GM21825 (cell line): Measurements from ENCODE around the gene TFIP11.
"Not testable (repeated sequence)": the region's sequence is repeated elsewhere in the genome, so short reads cannot be mapped to it uniquely, and the experiment has no call there.

Source experiments
- ATAC-seq: cut with Tn5 transposase; IDR thresholded peaks from one replicate; pipeline ENCODE4 v1.9.1; 2021; ENCODE audit warnings: mild to moderate bottlenecking, moderate library complexity; ENCODE audit not compliant: unreplicated experiment

TFIP11 gene

GRCh38 chr22:26542831-26543230 lies 30.6 kb upstream of the TFIP11 start:
- ATAC-seq, result no peak

GRCh38 chr22:26541167-26541819 lies 29.0 kb upstream of the TFIP11 start:
- no peak for ATAC-seq

GRCh38 chr22:26540119-26540518 lies 27.8 kb upstream of the TFIP11 start:
- no peak for ATAC-seq

GRCh38 chr22:26536762-26537134 lies 24.5 kb upstream of the TFIP11 start:
- no peak for ATAC-seq

- no peak for ATAC-seq
Observed at GRCh38 chr22:26536056-26536761, 23.9 kb upstream of the TFIP11 start.

GRCh38 chr22:26535603-26535908 lies 23.3 kb upstream of the TFIP11 start:
- no peak for ATAC-seq

- no peak for ATAC-seq
Observed at GRCh38 chr22:26534874-26535602, 22.8 kb upstream of the TFIP11 start.

GRCh38 chr22:26534171-26534855 lies 22.0 kb upstream of the TFIP11 start:
- no peak for ATAC-seq

GRCh38 chr22:26529345-26529744 lies 17.1 kb upstream of the TFIP11 start:
- no peak for ATAC-seq

- not testable (repeated sequence) for ATAC-seq
Observed at GRCh38 chr22:26528518-26528917, 16.2 kb upstream of the TFIP11 start.

- no peak for ATAC-seq
Observed at GRCh38 chr22:26527574-26528465, 15.5 kb upstream of the TFIP11 start.

- no peak for ATAC-seq
Observed at GRCh38 chr22:26527167-26527566, 14.9 kb upstream of the TFIP11 start.

GRCh38 chr22:26525946-26526564 lies 13.8 kb upstream of the TFIP11 start:
- ATAC-seq, result no peak

GRCh38 chr22:26524870-26525269 lies 12.6 kb upstream of the TFIP11 start:
- ATAC-seq, result no peak

- no peak for ATAC-seq
Observed at GRCh38 chr22:26522592-26522991, 10.3 kb upstream of the TFIP11 start.

GRCh38 chr22:26522012-26522411 lies 9.7 kb upstream of the TFIP11 start:
- no peak for ATAC-seq

- ATAC-seq, result no peak
Observed at GRCh38 chr22:26517429-26517828, 5.2 kb upstream of the TFIP11 start.

GRCh38 chr22:26516503-26516902 lies 4.2 kb upstream of the TFIP11 start:
- no peak for ATAC-seq

- no peak for ATAC-seq
Observed at GRCh38 chr22:26515931-26516330, 3.7 kb upstream of the TFIP11 start.
